Peyer's patch (tissue), 4 donors: ENCODE measurements around the gene DNAJA1. TPM values are rescaled to one million over a fixed set of nuclear protein-coding genes. Genes with fewer than 3 reads are reported as not detected.

Experiments used
- total RNA-seq, 4 donors: library from RNA; depleted of rRNA; stranded (reverse); fragments of >200 nt; gene quantifications; one replicate each; pipeline ENCODE4 v1.1.0, GENCODE V29; 2016

DNAJA1 gene
- total RNA-seq, 4 donors from 2014 or later: 13.9 to 47.7 (median 43.5) TPM

Other genes with a start within 250 kb of the DNAJA1 start
- not detected for gene TMEM215, start 241.7 kb upstream of the DNAJA1 start, total RNA-seq
- 10 to 100 TPM; 16.7 to 22.8 (median 19.6) TPM for gene APTX, start 23.6 kb upstream of the DNAJA1 start, total RNA-seq
- gene SMU1, start 51.4 kb downstream of the DNAJA1 start, total RNA-seq: 10 to 100 TPM in 3 of 4 donors, 1 to 10 TPM in 1; 9.3 to 17.3 (median 10.9) TPM
- 10 to 100 TPM; 26.4 to 65.3 (median 44.1) TPM for gene B4GALT1, start 142.1 kb downstream of the DNAJA1 start, total RNA-seq
- gene SPINK4, start 214.9 kb downstream of the DNAJA1 start, total RNA-seq: 100 to 1,000 TPM; 106 to 639 (median 276) TPM
- gene BAG1, start 239.4 kb downstream of the DNAJA1 start, total RNA-seq: 10 to 100 TPM; 36.2 to 61.1 (median 56.4) TPM
- 10 to 100 TPM; 42.9 to 78.8 (median 60.8) TPM for gene CHMP5, start 239.8 kb downstream of the DNAJA1 start, total RNA-seq